KOPT-K1 (cell line): Measurements from ENCODE around the gene RMI2.
A peak's percentile ranks its signal among the peaks of the same experiment; 100 is the strongest.
"Not testable (repeated sequence)": the region's sequence is repeated elsewhere in the genome, so short reads cannot be mapped to it uniquely, and the experiment has no call there.

Experiments
- H3K27ac ChIP-seq: fragments of 200-600 bp; sonication (generic); 2 replicates; pipeline ENCODE4 v1.5.1; 2016; ENCODE audit warnings: antibody characterized with exemption, mild to moderate bottlenecking, low read depth, low read length; ENCODE audit not compliant: poor library complexity, severe bottlenecking
- H3K36me3 ChIP-seq: fragments of 200-600 bp; sonication (generic); 2 replicates; pipeline ENCODE4 v1.5.1; 2017; ENCODE audit warnings: antibody characterized with exemption, mild to moderate bottlenecking, low read length, moderate library complexity; ENCODE audit not compliant: insufficient read depth
- H3K9me3 ChIP-seq: fragments of 200-600 bp; sonication (generic); 2 replicates; pipeline ENCODE4 v1.5.1; 2017; ENCODE audit warnings: antibody characterized with exemption, low read length, mild to moderate bottlenecking; ENCODE audit not compliant: insufficient read depth, poor library complexity, severe bottlenecking

RMI2 gene

DNA sequence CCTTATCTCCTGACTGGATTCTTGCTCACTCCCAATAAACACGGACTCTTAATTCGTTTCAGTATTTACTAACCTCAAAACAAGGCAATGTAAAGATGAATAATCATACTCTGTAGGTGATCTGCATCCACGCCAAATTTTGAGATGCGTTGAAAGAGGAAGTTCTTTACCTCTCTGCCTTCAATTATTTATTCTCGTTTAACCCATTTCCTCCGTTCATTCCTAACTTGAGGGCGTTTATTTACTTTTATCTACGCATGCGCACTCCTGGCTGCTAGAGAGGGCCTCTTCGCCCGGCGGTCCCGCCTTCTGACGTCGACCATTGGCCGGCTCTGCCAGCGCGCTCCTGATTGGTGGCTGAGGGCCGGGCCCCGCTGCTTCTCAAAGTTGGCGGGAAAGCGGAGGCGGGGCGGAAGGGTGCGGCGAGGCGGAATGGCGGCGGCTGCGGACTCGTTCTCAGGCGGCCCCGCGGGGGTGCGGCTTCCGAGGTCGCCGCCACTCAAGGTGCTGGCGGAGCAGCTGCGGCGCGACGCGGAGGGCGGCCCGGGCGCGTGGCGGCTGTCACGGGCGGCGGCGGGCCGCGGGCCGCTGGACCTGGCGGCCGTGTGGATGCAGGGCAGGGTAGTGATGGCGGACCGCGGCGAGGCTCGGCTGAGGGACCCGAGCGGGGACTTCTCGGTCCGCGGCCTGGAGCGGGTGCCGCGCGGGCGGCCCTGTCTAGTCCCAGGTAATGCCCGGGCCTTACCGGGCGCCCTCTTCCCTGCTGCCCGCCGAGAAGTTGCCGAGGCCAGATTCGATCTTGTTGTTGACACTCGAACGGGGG is at the start of gene RMI2:
Gene RMI2, plus strand, starts transcription at position 420 of the 823 bp plus-strand sequence. Its CDS starts 13 bp downstream, at position 433.
- H3K27ac ChIP-seq, result peak within 1 kb of the TSS; percentile 80
- peaks cover 18% of the 10 kb centered on the region for H3K36me3 ChIP-seq
- no peaks in the 10 kb centered on the region for H3K9me3 ChIP-seq

DNA sequence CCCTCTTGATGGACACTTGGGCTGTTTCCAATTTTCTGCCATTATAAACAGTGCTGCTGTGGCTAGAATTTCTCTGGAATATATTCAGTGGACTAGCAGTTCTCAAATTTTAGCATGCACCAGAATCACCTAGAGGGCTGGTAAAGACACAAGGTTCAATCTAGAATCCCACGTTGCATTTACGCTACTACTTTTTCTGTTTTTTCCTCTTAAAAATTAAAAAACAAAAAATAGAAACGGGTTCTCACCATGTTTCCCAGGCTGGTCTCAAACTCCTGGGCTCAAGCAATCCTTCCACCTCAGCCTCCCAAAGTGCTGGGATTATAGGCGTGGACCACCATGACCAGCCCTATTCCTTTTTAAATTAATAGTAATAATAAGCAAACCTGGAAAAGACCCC is 49.6 kb upstream of the RMI2 start:
- H3K9me3 ChIP-seq, result no peaks in the 10 kb centered on the region
- H3K27ac ChIP-seq, result no peak overlapping the region
- no peaks in the 10 kb centered on the region for H3K36me3 ChIP-seq

DNA sequence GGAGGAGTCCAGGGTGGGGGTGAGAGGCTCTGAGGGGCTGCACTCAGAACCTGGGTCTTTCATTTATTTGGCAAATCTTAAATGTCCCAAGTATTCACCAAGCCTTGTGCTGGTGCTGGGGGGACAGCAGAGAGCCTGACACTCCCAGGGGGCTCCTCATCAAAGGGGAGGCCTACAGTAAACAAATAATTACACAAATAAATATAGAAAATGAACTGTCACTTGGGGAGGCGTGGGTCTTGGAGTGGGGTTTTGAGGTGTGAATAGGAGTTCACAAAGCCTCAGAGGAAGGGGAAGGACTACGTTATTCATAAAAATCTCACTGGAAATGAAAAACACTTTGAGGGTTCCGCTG is 48.9 kb upstream of the RMI2 start:
- no peaks in the 10 kb centered on the region for H3K36me3 ChIP-seq
- H3K27ac ChIP-seq, result peak overlapping the region; percentile 90
- no peaks in the 10 kb centered on the region for H3K9me3 ChIP-seq

DNA sequence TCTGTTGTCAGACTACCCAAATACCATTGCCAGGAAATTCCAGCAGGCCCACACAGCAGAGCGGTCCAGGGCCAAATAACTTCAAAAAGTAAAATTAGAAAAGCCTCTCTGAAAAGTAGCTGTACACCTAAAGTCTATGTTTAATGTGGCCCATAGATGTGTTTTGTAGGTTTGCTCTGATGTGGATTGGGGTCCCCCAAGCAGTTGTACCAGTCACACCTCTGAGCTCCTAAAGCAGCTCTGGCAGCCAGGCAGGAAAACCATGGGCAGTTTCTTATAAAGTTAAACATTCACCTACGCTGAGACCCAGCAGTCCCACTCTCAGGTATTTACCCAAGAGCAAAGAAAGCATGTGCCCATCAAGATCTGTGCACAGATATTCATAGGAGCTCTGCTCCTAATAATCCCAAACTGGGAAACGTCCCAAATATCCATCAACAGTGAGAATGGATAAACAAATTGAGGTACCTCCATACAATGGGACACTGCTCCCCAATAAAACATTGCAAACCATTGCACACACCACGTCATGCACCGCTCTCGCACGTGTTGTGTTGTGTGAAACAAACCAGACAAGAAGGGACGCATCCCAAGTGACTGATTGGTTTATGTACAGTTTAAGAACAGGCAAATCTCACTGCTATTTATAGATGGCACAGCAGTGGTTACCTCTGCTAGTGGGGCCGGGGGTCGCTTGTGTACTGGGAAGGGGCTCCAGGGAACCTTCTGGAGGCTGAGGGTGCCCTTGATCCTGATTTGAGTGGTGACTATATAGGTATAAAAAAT is 48.4 kb upstream of the RMI2 start:
- H3K36me3 ChIP-seq, result no peaks in the 10 kb centered on the region
- H3K27ac ChIP-seq, result peak overlapping the region; percentile 90
- no peaks in the 10 kb centered on the region for H3K9me3 ChIP-seq

DNA sequence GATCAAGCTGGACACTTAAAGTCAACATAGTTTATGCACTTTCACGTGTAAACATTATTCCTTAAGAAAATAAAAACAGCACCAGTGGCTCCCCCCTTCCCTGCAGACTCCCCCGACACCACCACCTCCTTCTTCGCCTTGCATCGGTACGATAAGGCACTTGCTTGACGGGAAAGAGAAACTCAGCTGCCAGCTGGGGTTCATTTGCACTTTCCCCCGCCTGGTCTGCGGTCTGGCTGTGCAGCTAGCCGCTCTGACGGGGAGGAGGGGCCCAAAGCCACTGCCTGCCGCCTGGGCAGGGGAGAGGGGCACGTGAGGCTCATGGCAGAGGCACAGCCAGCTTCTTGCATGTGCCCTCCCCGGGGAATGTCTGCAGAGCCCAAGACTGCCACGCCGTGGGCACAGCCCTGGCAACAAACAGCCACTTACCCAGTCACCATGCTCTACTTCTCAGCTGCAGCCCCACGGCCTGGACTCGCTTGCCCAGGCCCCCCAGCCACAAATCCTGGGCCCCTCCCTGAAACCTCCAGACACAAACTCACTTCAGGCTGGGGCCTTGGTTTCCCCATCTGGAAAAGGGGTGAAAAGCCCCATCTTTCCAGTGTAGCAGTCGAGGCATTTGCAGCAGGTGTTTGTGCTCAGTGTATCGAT is 47.6 kb upstream of the RMI2 start:
- H3K27ac ChIP-seq, result peak overlapping the region; percentile 90
- no peaks in the 10 kb centered on the region for H3K9me3 ChIP-seq
- H3K36me3 ChIP-seq, result no peaks in the 10 kb centered on the region

DNA sequence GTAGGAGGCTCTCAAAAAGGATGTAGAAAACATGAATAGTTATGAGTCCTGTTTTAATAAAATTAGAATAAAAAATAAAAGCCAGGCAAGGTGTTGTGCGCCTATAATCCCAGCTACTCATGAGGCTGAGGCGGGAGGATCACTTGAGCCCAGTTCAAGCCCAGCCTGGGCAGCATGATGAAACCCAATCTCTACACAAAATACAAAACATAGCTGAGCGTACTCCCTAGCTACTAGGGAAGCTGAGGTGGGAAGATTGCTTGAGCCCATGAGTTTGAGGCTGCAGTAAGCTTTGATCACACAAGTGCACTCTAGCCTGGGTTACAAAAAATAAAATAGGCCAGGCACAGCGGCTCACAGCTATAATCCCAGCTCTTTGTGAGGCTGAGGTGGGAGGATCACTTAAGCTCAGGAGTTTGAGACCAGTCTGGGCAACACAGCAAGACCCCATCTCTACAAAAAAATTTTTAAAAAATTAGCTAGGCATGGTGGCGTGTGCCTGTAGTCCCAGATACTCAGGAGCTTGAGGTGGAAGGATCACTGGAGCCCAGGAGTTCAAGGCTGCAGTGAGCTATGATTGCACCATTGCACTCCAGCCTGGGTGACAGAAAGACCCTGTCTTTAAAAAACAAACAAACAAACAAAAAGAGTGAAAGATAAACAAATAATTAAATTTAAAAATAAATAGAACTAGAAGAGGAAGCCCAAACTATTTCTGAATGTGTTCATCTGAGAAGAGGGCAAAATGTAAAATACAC is 46.9 kb upstream of the RMI2 start:
- H3K27ac ChIP-seq, result peak overlapping the region; percentile 90
- H3K36me3 ChIP-seq, result no peaks in the 10 kb centered on the region
- H3K9me3 ChIP-seq, result no peaks in the 10 kb centered on the region

DNA sequence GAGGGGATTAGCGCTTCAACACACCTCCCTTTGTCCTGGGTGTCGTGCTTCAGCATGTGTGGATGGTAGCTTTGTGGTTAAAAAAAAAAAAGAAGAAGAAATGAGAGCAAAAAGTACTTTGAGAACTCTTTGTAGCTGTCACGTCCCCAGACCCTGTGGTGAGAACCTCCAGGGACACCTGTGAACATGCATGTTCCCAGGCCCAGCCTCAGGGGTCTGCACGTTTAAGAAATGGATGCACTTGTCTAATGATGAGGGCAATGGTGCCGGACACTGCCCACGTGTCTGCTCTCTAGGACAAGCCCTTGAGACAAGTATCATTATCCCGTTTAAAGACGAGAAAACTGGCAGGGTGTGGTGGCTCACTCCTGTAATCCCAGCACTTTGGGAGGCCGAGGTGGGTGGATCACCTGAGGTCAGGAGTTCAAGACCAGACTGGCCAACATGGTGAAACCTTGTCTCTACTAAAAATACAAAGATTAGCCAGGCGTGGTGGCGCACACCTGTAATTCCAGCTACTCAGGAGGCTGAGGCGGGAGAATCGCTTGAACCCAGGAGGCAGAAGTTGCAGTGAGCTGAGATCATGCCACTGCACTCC is 46.2 kb upstream of the RMI2 start:
- H3K9me3 ChIP-seq, H3K36me3 ChIP-seq: not testable (repeated sequence)
- H3K27ac ChIP-seq, result peak overlapping the region; percentile 90

DNA sequence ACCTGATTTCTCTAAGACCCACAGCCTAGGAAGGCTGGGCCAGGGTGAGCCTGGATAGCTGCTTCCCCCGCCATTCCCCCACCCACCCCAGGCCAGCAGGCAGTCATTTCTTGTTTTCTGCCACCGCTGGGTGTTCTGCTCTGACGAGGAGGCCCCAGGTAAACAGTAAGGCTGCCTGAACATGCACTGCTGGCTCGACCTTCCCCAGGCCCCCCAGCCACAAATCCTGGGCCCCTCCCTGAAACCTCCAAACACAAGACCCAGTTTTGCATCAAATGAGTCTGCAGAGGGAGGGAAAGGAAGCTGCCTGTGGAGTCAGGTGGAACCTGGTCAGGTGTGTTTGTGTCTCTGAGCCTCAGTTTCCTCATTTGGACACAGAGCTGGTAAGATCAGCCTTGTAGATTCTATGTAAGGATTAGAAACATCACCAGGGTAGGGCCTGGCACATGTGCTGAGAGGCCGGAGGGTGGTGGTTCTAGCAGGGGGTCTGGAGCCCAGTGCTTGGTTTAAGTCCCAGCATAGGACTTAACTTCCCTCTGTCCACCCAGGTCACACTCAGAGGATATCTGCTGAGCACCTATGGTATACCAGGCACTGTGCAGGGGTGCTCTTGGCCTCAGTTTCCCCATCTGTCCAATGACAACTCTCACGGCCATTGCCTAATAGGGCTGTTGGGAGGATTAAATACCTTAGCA is 45.2 kb upstream of the RMI2 start:
- no peaks in the 10 kb centered on the region for H3K9me3 ChIP-seq
- H3K27ac ChIP-seq, result peak overlapping the region; percentile 90
- no peaks in the 10 kb centered on the region for H3K36me3 ChIP-seq

DNA sequence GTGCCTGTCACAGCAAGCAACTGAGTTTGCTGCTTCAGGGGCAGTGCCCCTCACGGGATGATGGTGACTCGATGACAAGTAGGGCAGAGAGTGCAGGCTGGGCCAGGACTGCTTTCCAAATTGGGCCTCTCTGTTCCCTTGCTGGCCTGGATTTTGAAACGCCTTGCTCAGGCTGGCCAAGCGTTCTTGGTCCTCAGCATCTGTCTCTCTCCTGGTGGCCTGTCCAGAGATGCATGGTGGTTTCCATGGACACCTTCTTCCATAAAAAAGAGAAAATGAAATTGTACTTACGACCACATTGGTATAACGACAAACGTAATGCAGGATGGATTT is 44.7 kb upstream of the RMI2 start:
- Histone ChIP-seq H3K27ac (no peak overlapping the region), H3K9me3 (no peaks in the 10 kb centered on the region), H3K36me3 (no peaks in the 10 kb centered on the region)

DNA sequence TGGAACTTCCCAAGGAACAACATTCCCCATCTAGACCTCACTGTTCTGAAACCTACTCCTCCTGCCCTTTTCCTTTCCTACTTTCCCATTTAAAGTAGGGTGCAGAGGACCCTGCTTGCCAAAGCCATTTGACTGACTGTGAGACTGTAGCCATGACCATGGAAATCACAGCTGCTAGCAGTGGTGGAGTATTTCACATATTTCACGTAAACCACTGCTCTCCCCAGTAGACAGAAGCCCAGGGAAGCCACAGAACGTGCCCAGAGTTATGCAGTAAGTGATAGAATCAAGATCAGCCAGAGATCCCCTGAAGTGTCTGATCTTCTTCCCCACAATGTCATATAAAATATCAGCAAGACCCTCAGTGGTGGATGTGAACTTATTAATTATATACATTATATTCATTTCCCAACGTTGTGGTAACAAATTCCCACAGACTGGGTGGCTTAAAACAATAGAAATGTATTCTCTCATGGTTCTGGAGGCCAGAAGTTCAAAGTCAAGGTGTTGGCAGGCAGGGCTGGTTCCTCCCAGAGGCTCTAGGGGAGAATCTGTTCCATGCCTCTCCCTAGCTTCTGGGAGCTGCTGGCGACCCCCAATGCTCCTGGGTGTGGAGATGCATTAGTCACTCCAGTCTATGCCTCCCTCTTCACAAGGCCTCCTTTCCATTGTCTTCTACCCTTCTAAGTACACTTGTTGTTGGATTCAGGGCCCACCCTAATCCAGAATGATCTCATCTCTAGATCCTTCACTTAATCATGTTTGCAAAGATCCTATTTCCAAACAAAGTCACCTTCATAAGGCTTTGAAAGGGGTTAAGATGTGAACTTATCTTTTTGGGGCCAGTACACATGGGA is 43.4 kb upstream of the RMI2 start:
- H3K27ac ChIP-seq, result no peak overlapping the region

DNA sequence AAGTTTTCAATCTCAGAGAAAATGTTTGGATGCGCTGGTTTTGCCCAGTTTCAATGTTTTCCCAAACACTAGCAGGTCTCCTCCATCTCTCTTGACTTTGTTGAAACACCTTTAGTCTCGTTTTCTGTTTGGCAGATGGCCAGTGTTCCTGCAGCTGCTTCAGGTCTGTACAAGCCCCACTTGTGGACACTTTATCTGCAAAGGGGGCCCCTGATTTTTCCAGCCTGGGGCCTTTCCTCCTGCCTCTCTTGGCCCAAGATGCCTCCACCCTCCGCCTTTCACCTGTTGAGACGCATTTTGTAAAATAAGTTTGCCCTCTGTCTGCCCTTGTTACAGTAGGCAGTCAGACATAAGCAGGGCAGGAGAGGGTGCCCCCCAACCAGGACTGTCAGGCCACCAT is 42.3 kb upstream of the RMI2 start:
- H3K27ac ChIP-seq, result no peak overlapping the region
- H3K9me3 ChIP-seq, result no peaks in the 10 kb centered on the region
- no peaks in the 10 kb centered on the region for H3K36me3 ChIP-seq

More for the DNA sequence above, 43.4 kb upstream of the RMI2 start:
- H3K9me3 ChIP-seq, result no peaks in the 10 kb centered on the region
- no peaks in the 10 kb centered on the region for H3K36me3 ChIP-seq

DNA sequence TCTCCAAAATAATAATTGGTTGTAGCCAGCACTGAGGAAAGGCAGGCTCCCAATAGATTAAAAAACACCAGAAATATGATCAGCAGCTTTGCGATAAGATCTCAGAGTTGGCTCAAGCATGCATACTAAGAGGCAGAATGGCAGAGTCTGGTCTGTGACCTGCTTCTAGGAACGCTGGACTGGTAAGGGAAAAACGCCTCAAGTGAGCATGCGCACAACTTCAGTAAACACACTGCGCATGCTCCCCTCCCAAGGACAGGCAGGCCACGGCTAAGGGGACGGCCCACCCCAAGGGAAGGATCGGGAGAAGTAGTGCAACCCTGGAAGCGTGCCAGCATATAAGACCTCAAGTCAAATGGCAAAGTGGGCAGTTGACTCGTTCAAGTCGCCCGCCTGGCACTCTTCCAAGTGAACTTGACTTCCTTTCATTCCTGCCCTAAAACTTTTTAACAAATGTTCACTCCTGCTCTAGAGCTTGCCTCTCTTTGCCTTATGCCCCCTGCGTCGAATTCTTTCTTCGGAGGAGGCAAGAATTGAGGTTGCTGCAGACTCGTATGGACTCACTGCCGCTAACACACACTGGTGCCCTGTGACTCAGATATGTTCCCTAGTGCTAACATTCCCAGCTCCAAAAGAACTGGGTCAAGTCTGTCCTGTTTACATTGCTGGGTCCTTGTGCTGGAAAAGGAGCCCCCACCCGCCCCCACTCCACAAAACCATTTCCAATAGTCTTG is 41.7 kb upstream of the RMI2 start:
- Histone ChIP-seq H3K27ac (no peak overlapping the region), H3K36me3 (no peaks in the 10 kb centered on the region), H3K9me3 (no peaks in the 10 kb centered on the region)

DNA sequence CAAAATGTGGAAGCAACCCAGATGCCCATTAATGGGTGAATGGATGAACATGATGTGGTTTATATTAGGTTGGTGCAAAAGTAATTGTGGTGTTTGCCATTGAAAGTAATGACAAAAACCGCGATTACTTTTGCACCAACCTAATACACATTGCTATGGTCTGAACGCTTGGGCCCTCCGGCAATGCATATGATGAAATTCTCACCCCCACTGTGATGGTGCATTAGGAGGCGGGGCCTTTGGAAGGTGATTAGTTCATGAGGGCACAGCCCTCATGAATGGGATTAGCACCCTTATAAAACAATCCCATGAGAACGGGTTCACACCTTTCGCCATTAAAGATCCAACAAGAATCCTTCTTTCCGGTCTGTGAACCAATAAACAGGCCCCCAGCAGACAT is 38.9 kb upstream of the RMI2 start:
- H3K36me3 ChIP-seq, result no peaks in the 10 kb centered on the region
- H3K27ac ChIP-seq, result no peak overlapping the region
- H3K9me3 ChIP-seq, result no peaks in the 10 kb centered on the region
